Lung (tissue), 12 donors: ENCODE data around the gene MSMO1. TPM values are rescaled to one million over a fixed set of nuclear protein-coding genes. Genes with fewer than 3 reads are reported as not detected.

Experiments used
- ATAC-seq: fragments of 200-7000 bp; cut with Tn5 transposase; one replicate; pipeline ENCODE4 v1.9.1; 2020; ENCODE audit warnings: moderate number of reproducible peaks; ENCODE audit not compliant: insufficient read depth, low FRiP score
- DNase-seq, 3 donors: peaks; one replicate each; pipeline ENCODE4 v3.0.0-alpha.2; 2013 to 2017
- H3K27ac ChIP-seq, 2 donors: one replicate each; pipeline ENCODE4 v1.5.1; 2013; ENCODE audit warnings: mild to moderate bottlenecking in 2 of 2, moderate library complexity in 2 of 2, control low read depth in 1 of 2, inconsistent platforms in 1 of 2, low read depth in 1 of 2, low read length in 1 of 2
- H3K27me3 ChIP-seq, 3 donors: one replicate each; pipeline ENCODE4 v1.5.1; 2013; ENCODE audit warnings: low read length in 2 of 3; ENCODE audit not compliant: control insufficient read depth in 3 of 3, insufficient read depth in 3 of 3
- H3K36me3 ChIP-seq, 4 donors: one replicate each; pipeline ENCODE4 v1.5.1; 2013; ENCODE audit warnings: low read length in 4 of 4, mild to moderate bottlenecking in 1 of 4, moderate library complexity in 1 of 4; ENCODE audit not compliant: control insufficient read depth in 4 of 4, insufficient read depth in 4 of 4
- H3K4me1 ChIP-seq, 5 donors: one replicate each; pipeline ENCODE4 v1.5.1; 2013; ENCODE audit warnings: low read length in 5 of 5, mild to moderate bottlenecking in 2 of 5, moderate library complexity in 1 of 5; ENCODE audit not compliant: control insufficient read depth in 5 of 5, insufficient read depth in 5 of 5
- H3K4me3 ChIP-seq: one replicate; pipeline ENCODE4 v1.5.1; 2013; ENCODE audit warnings: mild to moderate bottlenecking, control low read depth, moderate library complexity
- H3K9ac ChIP-seq, 2 donors: one replicate each; pipeline ENCODE4 v1.5.1; 2013; ENCODE audit warnings: low read length in 2 of 2, control low read depth in 1 of 2; ENCODE audit not compliant: insufficient read depth in 1 of 2
- H3K9me3 ChIP-seq, 4 donors: one replicate each; pipeline ENCODE4 v1.5.1; 2013; ENCODE audit warnings: low read length in 3 of 4, mild to moderate bottlenecking in 1 of 4, moderate library complexity in 1 of 4; ENCODE audit not compliant: control insufficient read depth in 4 of 4, insufficient read depth in 3 of 4
- WGBS, 2 donors: extraction: QIAGEN DNeasy Blood & Tissue Kit; methylation state at CpG; one replicate each; pipeline ENCODE4 v1.1.7; 2013; 5-methylcytosine and 5-hydroxymethylcytosine counted together
- polyA plus RNA-seq, 2 donors: library from polyadenylated mRNA; stranded (reverse); fragments of 200-250 nt; gene quantifications; one replicate each; pipeline ENCODE4 v1.2.1, GENCODE V29; 2013
- total RNA-seq, 2 donors: library from RNA; depleted of rRNA in 1 of 2; stranded (reverse); fragments of >200 nt in 1 of 2; gene quantifications; one replicate each; pipeline ENCODE4 v1.2.1, GENCODE V29; 2014 to 2021
- TF ChIP-seq, protein P1 (sequence below): IDR thresholded peaks from 2 replicates; pipeline ENCODE4 v1.5.1; 2012; ENCODE audit warnings: mild to moderate bottlenecking; ENCODE audit errors: control extremely low read depth, extremely low read depth
- donor health status: control.
- donor health status: control.
- donor health status: Bipolar disorder and iron deficiency.
- donor health status: healthy.
- donor health status: DM: yes; HTN: yes; CAD: no.

Gene MSMO1
- total and polyA plus RNA-seq, 4 donors = 135 to 257 (median 175) TPM

DNA sequence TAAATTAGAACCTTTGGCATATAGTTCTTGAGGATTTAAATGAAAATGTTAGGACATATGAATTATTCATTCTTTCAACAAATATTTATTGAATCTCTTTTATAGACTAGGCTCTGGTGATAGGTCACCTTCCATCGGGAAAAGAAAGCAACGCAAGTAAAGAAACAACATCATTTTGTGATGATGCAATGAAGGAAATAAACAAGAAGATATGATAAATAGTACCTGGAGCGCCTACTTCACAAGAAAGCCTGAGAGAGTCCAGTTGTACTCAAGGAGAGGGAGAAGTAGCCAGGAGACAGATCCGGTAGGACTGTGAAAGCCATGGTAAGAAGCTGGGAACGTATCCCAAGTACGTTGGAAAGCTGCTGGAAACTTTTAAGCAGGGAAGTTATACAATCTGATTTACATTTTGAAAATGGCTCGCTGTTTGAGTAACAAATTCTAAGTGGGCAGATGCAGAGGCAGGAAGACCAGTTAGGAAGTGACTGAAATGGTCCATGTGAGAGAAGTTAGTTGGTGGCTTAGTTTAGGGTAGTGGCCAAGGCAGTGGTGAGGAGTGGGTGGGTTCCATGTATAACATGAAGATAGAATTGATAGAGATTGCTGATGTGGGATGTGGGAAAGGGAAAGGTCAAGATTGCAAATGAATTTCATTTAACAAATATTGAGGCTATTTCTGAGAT, 33.7 kb downstream of the MSMO1 start:
- H3K4me3 ChIP-seq = no peak overlapping the region
- WGBS, 2 donors = 88 to 89% methylated on average over 7 of the region's 7 CpGs
- H3K27me3 ChIP-seq = peaks cover 0 to 3% (median 0%) of the 10 kb centered on the region in 3 donors
- no peaks in the 10 kb centered on the region for H3K9me3 ChIP-seq
- DNase-seq (no peak), ATAC-seq (no peak)
- no peak overlapping the region for H3K9ac ChIP-seq
- H3K4me1 ChIP-seq = peaks cover 0 to 2% (median 0%) of the 10 kb centered on the region in 5 donors
- H3K27ac ChIP-seq = no peak overlapping the region
- TF ChIP-seq, protein P1, sequence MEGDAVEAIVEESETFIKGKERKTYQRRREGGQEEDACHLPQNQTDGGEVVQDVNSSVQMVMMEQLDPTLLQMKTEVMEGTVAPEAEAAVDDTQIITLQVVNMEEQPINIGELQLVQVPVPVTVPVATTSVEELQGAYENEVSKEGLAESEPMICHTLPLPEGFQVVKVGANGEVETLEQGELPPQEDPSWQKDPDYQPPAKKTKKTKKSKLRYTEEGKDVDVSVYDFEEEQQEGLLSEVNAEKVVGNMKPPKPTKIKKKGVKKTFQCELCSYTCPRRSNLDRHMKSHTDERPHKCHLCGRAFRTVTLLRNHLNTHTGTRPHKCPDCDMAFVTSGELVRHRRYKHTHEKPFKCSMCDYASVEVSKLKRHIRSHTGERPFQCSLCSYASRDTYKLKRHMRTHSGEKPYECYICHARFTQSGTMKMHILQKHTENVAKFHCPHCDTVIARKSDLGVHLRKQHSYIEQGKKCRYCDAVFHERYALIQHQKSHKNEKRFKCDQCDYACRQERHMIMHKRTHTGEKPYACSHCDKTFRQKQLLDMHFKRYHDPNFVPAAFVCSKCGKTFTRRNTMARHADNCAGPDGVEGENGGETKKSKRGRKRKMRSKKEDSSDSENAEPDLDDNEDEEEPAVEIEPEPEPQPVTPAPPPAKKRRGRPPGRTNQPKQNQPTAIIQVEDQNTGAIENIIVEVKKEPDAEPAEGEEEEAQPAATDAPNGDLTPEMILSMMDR = no peak
- H3K36me3 ChIP-seq = no peaks in the 10 kb centered on the region

DNA sequence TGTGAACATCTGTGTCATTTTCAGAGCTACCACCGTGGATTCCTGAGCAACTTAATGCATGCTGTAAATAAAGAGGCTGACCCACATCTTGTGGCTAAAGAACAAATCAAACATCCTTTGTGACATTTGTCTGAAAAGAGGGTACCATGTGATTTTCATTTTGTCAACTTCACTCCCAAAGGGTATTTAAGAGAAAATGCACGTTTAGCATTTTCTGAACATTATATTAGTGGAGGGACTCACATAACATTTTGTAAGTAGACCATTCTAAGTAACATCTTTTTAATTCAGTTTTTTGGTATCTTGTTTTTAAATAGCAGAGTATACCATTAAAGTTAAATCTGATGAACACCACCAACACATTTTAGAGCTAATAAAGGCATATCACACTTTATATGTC, 34.3 kb downstream of the MSMO1 start:
- H3K27ac ChIP-seq = no peak overlapping the region
- TF ChIP-seq, protein P1 = no peak
- H3K36me3 ChIP-seq = no peaks in the 10 kb centered on the region
- no peak overlapping the region for H3K4me3 ChIP-seq
- no peaks in the 10 kb centered on the region for H3K9me3 ChIP-seq
- peaks cover 0 to 2% (median 0%) of the 10 kb centered on the region in 5 donors for H3K4me1 ChIP-seq
- peaks cover 0 to 3% (median 0%) of the 10 kb centered on the region in 3 donors for H3K27me3 ChIP-seq
- 77 to 96% methylated on average over 2 of the region's 2 CpGs for WGBS, 2 donors
- no peak for ATAC-seq
- H3K9ac ChIP-seq = no peak overlapping the region
- DNase-seq = no peak

DNA sequence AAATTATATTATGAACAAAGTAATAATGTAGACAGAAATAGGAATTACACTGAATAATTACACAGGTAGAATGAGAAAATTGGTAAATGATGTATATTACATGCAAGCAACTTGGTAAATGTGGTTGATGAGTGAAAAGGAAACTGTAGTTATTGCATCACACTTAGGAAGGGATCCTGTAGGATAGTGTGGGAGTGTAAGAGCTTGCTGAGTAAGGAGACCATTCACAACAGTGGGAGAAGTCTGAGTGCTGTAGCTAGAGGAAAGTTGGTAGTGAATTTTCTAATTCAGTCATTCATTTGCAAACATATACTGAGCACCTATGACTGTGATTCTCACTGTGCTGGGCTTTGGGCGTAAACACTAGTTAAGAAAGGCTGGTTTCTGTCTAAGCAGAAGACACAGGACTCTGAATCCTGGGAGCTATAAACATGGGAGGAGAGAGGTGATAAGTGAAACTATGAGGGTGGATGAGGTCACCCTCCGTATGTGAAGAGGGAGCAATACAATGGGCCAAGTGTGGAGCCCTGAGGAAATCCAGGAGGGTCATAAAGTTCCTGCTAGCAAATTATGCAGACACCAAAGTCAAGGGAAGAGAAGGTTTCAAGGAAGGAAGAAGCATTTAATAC, 37.1 kb downstream of the MSMO1 start:
- H3K9me3 ChIP-seq = no peaks in the 10 kb centered on the region
- peaks cover 0 to 2% (median 0%) of the 10 kb centered on the region in 5 donors for H3K4me1 ChIP-seq
- no peak overlapping the region for H3K9ac ChIP-seq
- DNase-seq (no peak), ATAC-seq (no peak)
- peaks cover 0 to 3% (median 0%) of the 10 kb centered on the region in 3 donors for H3K27me3 ChIP-seq
- no peak overlapping the region for H3K4me3 ChIP-seq
- TF ChIP-seq, protein P1 = no peak
- no peaks in the 10 kb centered on the region for H3K36me3 ChIP-seq
- WGBS, 2 donors = 75 to 86% methylated on average over 2 of the region's 2 CpGs
- H3K27ac ChIP-seq = no peak overlapping the region
